COLO829 (cell line): ENCODE measurements around the gene ZNF469.

Experiments used
- DNase-seq: peaks from one replicate; pipeline ENCODE4 v3.0.0; 2012; ENCODE audit warnings: low spot score

Gene ZNF469

GRCh38 chr16:88411951-88412576 lies 29.3 kb downstream of the ZNF469 start:
- no peak for DNase-seq

- no peak for DNase-seq
Measured at GRCh38 chr16:88412766-88413165, 30.0 kb downstream of the ZNF469 start.

- DNase-seq: no peak
Measured at GRCh38 chr16:88413231-88413630, 30.5 kb downstream of the ZNF469 start.

- DNase-seq: no peak
Measured at GRCh38 chr16:88413631-88414030, 30.9 kb downstream of the ZNF469 start.

GRCh38 chr16:88414521-88415380 lies 32.0 kb downstream of the ZNF469 start:
- DNase-seq: no peak

- DNase-seq: no peak
Measured at GRCh38 chr16:88415381-88415705, 32.6 kb downstream of the ZNF469 start.

- DNase-seq: no peak
Measured at GRCh38 chr16:88415713-88416323, 33.1 kb downstream of the ZNF469 start.

- no peak for DNase-seq
Measured at GRCh38 chr16:88416686-88417085, 33.9 kb downstream of the ZNF469 start.

GRCh38 chr16:88417684-88418476 lies 35.1 kb downstream of the ZNF469 start:
- no peak for DNase-seq

- no peak for DNase-seq
Measured at GRCh38 chr16:88418869-88419268, 36.1 kb downstream of the ZNF469 start.

- no peak for DNase-seq
Measured at GRCh38 chr16:88419790-88420189, 37.0 kb downstream of the ZNF469 start.

- no peak for DNase-seq
Measured at GRCh38 chr16:88420496-88420895, 37.7 kb downstream of the ZNF469 start.

- no peak for DNase-seq
Measured at GRCh38 chr16:88421301-88421700, 38.5 kb downstream of the ZNF469 start.

- no peak for DNase-seq
Measured at GRCh38 chr16:88421871-88422433, 39.2 kb downstream of the ZNF469 start.

GRCh38 chr16:88422733-88423447 lies 40.1 kb downstream of the ZNF469 start:
- DNase-seq: no peak

GRCh38 chr16:88423448-88423850 lies 40.7 kb downstream of the ZNF469 start:
- DNase-seq: peak; percentile 2

GRCh38 chr16:88424587-88425235 lies 42.0 kb downstream of the ZNF469 start:
- no peak for DNase-seq

- DNase-seq: no peak
Measured at GRCh38 chr16:88426018-88426417, 43.3 kb downstream of the ZNF469 start.

- DNase-seq: no peak
Measured at GRCh38 chr16:88427376-88427775, 44.6 kb downstream of the ZNF469 start.

GRCh38 chr16:88428156-88428555 lies 45.4 kb downstream of the ZNF469 start:
- no peak for DNase-seq
